HG03175 (cell line): ENCODE results near the gene ZBTB40.

ENCODE experiments used
- ATAC-seq: cut with Tn5 transposase; IDR thresholded peaks from one replicate; pipeline ENCODE4 v1.9.1; 2021; ENCODE audit warnings: mild to moderate bottlenecking, moderate library complexity; ENCODE audit not compliant: unreplicated experiment

ZBTB40 gene

DNA sequence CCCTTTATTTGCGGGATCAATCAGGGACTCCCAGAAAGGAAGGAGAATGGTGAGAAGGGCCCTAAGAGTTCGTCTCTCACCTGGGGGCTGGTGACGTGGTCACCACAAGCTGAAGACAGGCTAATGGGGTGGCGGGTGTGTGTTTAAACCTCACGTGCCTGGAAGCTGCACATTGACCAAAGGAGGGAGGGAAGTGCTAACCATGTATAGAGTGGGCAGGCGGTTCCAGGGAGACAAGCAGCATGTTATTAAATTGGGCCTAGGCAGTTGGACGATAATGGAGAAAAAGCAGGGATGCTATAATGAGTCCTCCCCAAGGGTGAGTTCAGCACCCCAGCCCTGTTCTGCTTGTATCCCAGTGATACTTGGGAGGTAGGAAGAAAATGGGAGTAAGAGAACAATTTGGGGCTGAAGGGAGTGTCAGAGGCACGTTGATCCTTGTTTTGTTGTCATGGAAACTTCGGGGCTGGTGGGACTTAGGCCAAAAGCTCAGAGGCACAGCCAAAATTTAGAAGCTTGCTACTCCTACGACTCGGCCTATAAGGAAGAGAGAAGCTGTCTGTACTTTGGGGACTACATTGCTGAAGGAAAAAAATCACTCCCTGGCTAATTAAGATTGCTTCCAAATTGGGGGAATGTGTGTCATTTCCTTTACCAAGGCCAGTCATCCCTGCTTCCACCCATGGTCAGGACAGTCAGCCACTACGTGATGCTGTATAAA, 78.4 kb downstream of the ZBTB40 start:
- ATAC-seq = no peak

GRCh38 chr1:22530715-22531114, 79.1 kb downstream of the ZBTB40 start:
- no peak for ATAC-seq

DNA sequence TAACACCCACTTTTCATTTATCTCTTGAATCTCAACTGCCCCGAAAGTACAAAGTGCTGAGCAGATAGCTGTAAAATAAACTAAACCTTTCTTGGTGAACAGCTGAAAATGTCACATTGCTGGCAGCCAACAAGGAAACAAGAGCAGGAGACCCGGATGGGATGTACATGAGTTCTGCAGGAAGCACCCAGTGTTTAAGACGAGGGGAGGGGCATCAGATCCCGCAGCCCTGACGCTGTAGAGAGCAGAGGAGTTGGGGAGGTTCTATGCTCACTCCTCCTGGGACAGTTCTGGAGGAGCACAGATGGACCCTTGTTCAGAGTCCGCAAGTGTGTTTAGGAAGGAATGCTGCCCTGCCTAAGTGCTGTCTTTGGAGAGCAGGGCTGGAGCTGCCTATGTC, 79.6 kb downstream of the ZBTB40 start:
- no peak for ATAC-seq

DNA sequence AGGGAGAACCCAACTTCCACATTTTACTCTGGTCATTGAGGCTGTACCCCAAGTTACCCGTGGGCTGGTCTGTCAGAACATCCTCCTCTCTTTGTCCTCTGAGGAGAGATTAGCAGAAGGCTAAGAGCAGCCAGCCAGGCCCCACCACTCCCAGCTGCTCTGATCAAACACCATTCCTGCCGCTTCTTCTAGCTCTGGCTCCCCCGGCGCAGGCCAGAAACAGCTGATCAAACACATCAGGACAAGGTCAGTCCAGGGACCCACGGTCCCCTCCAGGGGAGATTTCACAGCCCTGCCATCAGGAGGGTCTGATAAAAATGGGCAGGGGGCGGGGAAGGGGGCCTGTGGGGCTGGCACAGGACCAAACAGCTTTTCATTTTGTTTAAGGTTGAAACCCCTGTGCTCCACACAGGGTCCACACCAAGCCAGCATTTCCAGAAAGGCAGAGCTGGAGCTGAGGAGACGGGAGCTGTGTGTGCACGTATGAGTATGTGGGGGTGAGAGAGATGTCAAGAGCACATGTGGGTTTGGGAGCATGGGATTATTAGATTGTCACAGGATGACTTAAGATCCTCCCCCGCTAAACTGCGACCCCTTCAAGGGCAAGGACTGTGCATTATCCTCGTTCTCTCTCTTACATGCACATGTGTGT, 81.7 kb downstream of the ZBTB40 start:
- ATAC-seq = no peak

DNA sequence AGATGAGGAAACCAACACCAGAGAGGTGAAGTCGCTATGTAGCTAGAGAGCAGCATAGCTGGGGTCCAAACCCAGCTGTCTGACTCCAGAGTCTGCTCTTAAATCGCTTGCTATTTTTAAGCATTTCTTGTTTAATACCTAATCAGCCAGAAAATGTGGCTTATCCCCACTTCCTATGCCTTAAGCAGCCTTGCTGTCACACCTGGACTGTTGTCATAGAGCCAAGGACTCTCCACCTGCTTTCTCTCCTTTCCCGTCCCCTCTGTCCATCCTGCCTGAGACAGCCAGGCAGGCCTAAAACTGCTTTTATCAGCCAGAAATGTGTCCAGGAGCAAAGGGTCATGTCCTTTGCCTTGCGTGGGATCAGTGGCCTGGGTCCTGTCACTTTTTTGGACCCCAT, 83.3 kb downstream of the ZBTB40 start:
- no peak for ATAC-seq

GRCh38 chr1:22535399-22535798, 83.7 kb downstream of the ZBTB40 start:
- no peak for ATAC-seq

DNA sequence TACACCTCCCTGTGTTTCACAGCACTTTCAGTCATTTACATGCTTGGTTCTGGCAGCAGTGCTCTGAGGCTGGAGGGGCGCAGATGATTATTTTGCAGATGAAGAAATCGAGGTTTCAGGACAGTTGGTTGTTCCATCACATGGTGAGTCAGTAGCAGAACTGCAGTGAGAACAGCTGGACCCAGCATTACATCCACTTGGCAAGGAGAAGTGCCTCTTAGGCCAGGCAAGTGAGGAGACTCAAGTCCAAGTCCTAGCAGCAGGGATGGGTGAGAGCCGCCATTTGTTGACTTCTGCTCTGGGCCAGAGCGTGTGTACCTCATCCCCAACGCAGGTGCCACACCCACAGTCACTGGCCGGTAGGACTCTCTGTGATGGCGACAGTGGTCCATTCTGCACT, 84.9 kb downstream of the ZBTB40 start:
- no peak for ATAC-seq

- no peak for ATAC-seq
These were observed 85.9 kb downstream of the ZBTB40 start for GRCh38 chr1:22537441-22538139.

DNA sequence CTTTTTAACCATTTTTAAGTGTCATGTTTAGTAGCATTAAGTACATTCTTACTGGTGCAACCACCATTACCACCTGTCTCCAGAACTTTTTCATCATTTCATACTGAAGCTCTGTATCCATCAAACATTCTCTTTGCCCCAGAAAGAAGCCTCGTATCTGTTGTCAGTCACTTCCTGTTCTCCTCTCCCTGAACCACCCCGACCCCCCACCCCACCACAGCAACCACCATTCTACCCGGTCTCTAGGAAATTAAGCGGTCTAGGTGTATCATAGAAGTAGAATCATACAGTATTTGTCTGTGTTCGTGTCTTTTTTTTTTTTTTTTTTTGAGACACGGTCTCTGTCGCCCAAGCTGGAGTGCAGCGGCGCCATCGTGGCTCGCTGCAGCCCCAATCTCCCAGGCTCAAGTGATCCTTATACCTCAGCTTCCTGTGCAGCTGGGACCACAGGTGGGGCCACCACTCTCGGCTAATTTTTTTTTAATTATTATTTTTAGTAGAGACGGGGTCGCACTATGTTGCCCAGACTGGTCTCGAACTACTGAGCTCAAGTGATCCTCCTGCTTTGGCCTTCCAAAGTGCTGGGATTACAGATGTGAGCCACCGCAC, 88.0 kb downstream of the ZBTB40 start:
- ATAC-seq = no peak

GRCh38 chr1:22540337-22540736, 88.7 kb downstream of the ZBTB40 start:
- ATAC-seq = no peak

DNA sequence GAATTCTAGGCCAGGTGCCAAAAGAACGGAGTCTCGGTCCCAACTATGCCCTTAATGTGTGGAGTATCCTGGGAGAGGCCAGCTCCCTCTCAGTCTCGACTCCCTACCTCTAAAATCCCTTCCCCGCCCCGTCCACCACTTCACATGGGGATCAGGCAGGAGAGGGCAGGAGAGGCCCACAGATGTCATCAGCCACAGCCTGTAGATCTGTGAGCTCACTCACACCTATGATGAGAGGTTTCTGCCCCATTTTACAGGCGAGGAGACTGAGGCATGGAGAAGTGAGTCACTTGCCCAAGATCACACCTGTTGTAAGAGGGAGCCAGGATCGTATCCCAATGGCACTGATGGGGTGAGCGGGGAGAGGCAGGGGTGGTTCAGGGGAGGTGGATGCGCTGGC, 91.2 kb downstream of the ZBTB40 start:
- ATAC-seq = no peak

DNA sequence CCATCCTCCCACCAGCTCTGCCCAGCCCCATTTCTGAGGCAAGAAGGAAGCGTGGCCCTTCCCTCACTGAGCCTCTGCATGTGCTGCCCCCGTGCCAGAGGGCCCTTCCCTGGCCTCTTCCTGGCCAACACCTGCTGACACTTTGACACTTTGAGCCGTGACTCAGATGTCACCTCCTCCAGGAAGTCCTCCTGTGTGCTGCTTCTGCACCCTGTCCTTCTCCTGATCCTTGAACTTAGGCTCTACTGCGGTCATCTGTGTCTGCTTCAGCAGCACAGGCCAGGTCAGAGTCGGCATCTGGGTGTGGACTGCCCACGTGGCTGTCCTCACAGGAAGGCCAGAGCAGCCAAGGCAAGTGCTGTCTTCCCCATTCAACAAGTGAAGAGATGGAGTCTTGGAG, 92.0 kb downstream of the ZBTB40 start:
- no peak for ATAC-seq

GRCh38 chr1:22544606-22545005, 93.0 kb downstream of the ZBTB40 start:
- ATAC-seq = no peak

DNA sequence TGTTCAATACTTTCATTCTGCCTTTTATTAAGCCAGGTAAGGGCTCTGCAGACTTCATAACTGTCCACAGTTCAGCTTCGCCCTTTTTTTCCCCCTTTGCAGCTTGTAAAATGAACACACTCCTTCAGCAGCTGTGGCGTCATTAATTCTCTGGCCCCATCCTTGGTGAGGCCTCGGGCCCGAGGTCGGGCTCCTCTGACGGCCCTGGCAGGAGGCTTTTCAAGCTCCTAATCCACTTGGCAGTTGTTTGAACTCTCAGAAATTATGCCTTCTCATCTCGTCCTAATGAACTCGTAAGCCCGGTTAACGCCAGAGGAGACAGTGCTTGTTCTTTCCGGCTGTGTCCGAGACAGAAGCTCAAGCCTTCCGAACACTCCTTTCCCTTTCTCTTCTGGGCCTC, 93.5 kb downstream of the ZBTB40 start:
- no peak for ATAC-seq

DNA sequence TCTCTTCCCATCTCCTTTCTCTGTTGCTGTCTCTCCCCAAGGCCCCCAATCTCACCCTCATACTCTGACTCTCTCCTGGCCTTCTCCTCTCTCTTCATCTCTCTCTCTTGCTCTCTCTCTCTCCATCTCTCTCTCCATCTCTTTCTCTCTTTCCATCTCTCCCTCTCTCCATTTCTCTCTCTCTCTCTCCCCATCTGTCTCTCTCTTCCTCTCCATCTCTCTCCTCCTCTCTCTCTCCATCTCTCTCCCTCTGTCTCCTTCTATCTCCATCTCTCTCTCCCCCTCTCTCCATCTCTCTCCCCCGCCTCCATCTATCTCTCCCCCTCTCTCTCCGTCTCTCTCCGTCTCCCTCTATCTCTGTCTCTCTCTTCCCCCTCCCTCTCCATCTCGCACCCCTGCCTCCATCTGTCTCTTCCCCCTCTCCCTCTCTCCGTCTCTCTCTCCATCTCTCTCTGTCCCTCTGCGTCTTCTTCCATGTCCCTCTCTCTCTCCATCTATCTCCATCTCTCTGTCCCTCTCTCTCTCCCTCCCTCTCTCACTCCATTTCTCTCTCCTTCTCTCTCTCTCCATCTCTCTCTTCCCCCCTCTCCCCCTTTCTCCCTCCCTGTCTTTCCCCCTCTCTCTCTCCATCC, 95.7 kb downstream of the ZBTB40 start:
- ATAC-seq = no peak

GRCh38 chr1:22547818-22548462, 96.3 kb downstream of the ZBTB40 start:
- ATAC-seq = no peak

DNA sequence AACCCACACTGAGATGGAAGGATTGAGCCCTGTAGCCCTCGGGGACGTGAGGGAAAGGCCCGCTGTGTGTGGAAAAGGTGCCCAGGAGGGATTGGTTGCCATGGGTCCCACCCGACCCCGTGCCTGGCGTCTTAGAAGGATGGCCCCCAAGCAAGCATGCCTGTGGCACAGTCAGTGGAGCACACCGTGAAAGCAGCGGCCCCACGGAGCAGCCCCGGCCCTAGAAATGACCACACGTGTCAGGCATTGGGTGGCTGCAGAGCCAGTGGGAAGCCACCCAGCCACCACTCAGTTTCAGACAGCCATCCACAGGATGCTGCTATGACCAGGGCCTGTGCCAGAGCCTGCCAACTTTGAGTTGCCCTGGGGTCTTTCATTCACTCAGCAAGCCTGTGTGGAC, 98.4 kb downstream of the ZBTB40 start:
- no peak for ATAC-seq

GRCh38 chr1:22551591-22551990, 99.9 kb downstream of the ZBTB40 start:
- no peak for ATAC-seq

DNA sequence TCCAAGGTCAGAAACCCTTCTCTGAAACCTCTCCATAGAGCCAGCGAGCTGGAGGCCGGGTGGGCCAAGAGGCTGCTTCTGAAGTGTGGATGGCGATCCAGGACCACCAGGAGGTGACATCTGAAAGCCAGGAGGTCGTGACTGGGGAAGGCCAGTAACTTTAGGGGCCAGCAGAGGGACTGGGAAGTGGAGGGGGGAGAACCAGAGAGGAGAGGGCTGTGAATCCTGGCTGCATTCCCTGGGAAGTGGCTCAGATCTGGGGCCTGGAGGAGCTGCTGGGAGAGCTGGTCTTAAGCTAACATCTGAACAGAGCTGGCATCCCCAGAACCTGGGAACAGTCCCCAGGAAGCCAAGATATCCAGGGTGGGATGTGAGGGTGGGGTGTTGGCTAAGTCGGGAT, 100.4 kb downstream of the ZBTB40 start:
- no peak for ATAC-seq

- no peak for ATAC-seq
These were observed 101.6 kb downstream of the ZBTB40 start for GRCh38 chr1:22553104-22553880.
